ENCODE results near the gene EFCAB14.
"Not testable (repeated sequence)": the region's sequence is repeated elsewhere in the genome, so short reads cannot be mapped to it uniquely, and the experiment has no call there.

EFCAB14 gene

DNA sequence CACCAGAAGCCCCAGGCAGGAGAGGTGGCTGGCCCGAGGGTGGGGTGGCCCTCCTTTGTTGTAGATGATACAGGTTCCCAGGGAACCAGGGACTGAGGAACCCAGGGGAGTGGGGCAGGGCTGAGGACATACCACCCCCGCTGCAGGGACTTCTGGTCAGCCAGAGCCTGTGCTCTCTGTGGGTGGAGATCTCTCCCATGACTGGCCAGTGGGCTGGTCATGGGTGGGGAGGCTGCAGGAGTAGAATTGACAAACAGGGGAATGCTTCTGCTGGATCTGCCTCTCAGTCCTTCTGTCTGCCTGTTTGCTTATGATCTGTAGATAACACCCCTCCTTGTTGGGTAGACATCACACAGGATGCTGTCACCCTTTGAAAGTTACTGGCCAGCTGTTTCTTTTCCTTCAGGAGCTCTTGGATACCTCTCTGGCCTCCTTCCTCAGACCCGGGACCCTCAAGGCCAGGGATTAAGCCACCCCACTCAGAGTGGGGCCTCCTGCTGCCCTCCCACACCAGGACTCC lies 2.8 kb upstream of the EFCAB14 start:
- TF ChIP-seq, protein P1, sequence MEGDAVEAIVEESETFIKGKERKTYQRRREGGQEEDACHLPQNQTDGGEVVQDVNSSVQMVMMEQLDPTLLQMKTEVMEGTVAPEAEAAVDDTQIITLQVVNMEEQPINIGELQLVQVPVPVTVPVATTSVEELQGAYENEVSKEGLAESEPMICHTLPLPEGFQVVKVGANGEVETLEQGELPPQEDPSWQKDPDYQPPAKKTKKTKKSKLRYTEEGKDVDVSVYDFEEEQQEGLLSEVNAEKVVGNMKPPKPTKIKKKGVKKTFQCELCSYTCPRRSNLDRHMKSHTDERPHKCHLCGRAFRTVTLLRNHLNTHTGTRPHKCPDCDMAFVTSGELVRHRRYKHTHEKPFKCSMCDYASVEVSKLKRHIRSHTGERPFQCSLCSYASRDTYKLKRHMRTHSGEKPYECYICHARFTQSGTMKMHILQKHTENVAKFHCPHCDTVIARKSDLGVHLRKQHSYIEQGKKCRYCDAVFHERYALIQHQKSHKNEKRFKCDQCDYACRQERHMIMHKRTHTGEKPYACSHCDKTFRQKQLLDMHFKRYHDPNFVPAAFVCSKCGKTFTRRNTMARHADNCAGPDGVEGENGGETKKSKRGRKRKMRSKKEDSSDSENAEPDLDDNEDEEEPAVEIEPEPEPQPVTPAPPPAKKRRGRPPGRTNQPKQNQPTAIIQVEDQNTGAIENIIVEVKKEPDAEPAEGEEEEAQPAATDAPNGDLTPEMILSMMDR (IDR thresholded peaks at IDR 0.05; ENCODE audit: extremely low read depth, missing control alignments): no peak
- no peak for DNase-seq (ENCODE audit: low spot score)

DNA sequence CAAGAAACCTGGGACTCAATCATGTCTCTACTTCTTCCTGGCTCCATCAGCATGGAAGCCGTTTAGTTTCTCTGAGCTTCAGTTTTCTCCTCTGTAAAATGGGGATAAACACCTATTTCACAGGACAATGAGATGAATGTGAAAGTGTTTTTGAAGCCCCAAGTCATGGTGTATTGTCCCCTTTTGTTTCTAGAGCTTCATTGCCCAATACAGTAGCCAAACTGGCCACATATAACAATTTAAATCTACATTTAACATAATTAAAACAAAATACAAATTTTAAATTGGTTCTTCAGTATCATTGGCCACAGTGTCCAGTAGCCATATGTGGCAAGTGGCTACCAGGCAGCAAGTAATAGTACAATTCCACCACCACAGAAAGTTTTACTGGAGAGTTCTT lies 2.3 kb upstream of the EFCAB14 start:
- DNase-seq (ENCODE audit: low spot score): no peak
- TF ChIP-seq, protein P1 (IDR thresholded peaks at IDR 0.05; ENCODE audit: extremely low read depth, missing control alignments): no peak

DNA sequence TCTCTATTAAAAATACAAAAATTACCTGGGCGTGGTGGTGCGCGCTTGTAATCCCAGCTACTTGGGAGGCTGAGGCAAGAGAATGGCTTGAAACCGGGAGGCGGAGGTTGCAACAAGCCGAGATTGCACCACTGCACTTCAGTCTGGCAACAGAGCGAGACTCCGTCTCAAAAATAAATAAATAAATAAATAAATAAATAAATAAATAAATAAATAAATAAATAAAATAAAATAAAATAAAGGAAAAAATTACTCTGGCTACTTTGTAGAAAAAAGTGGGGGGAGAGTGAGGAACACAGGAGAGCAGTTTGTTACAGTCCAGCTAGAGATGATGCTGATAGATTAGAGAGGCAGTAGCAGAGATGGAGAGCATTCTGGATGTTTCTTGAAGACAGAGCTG lies 1.4 kb upstream of the EFCAB14 start:
- not testable (repeated sequence) for DNase-seq (ENCODE audit: low spot score)

DNA sequence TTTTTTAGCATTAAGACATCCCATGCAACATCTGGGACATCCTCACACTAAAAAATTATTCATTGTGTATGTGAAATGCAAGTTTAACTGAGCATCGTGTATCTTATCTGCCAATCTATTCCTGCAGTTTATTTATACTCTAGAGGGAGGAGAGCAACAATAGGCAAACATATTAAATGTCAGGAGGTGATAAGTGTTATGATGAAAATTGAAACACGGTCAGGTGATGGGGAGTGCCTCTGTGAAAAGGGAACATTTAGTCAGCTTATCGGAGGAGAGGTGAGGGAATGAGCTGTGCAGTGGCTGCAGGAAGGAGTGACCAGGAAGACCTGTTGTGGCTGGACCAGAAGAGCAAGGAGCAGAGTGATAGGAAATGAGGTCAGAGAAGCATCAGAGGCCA lies 775 bp upstream of the EFCAB14 start:
- no peak for DNase-seq (ENCODE audit: low spot score)
- TF ChIP-seq, protein P1 (IDR thresholded peaks at IDR 0.05; ENCODE audit: extremely low read depth, missing control alignments): no peak

DNA sequence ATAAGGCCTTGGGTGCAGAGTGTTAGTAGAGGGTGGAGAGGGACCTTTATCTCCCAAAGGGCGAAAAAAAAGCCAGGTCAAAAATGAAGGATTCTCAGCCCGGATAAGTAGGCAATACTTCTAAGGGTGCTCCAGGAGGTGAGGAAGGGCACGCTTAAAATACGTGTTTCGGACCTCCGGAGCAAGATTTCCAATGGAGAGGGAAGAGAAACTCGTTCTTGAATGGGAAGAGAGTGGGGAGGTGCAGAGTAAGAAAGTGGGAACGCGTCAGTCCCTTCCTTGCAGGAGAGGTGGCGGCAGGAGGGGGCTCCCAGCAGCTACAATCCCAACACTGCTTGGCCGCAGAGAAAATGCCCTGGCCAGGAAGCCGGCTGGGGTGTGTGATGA lies 581 bp downstream of the EFCAB14 start:
- TF ChIP-seq, protein P1 (IDR thresholded peaks at IDR 0.05; ENCODE audit: extremely low read depth, missing control alignments): no peak

DNA sequence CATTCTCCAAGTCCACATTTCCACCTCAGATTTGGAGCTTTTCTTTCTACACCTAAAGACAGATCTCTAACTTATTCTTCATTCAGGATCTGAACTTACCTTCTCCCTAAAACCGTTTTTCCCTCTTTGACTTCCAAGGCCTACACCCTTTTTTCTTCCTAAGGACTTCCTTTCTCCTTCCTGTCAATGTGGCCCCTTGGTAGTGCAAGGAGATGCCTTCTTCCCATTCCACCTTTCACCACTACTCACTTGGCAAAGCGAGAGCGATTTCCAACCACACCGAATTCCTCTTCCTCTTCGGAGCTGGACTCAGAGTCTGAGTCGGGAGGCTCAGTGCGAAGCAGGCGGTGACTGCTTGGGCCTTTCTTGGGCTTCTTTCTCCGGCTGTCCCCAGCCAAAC lies 1.3 kb downstream of the EFCAB14 start:
- TF ChIP-seq, protein P1 (IDR thresholded peaks at IDR 0.05; ENCODE audit: extremely low read depth, missing control alignments): no peak
- DNase-seq (ENCODE audit: low spot score): no peak

More for the DNA sequence above, 581 bp downstream of the EFCAB14 start:
- no peak for DNase-seq (ENCODE audit: low spot score)

DNA sequence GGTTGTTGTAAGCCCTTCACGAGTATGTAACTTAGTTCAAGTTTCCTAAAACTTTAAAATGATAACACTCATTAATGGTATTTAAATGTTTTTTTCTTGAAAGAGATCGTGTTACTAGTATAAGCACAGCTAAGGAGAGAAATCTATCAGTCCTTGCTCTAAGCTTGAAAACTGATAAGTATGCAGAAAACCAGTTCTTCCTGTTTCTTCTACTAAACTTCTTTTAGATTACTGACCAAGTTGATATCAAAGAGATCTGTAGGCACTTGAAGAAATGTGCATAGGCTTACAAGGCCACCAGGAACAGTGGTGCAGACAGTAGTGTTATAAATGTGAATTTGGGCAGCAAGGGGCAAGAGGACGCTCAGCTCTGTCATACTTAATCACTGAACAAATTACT lies 3.9 kb downstream of the EFCAB14 start:
- DNase-seq (ENCODE audit: low spot score): no peak
- TF ChIP-seq, protein P1 (IDR thresholded peaks at IDR 0.05; ENCODE audit: extremely low read depth, missing control alignments): no peak

DNA sequence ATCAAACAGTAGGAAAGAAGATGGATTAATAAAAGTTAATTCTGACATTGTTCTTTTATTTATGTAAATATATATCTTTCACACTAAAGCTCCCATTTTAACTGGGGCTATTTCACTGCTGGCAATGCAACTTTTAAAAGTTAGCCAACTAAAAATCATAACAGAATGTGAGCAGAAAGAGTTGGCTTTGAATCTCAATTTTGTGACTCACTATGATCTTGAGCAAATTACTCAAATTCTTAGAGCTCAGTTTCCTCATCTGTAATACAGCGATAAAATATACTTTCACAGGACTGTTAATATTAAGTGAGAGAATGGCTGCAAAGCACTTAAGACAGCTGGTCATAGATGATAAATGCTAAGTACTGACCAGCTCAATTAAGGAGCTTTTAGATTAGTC lies 10.8 kb downstream of the EFCAB14 start:
- no peak for DNase-seq (ENCODE audit: low spot score)
- TF ChIP-seq, protein P1 (IDR thresholded peaks at IDR 0.05; ENCODE audit: extremely low read depth, missing control alignments): no peak

Measured in GM20000 (cell line).